Calu3 (cell line): ENCODE measurements around the gene SLC6A19. TPM values are rescaled to one million over a fixed set of nuclear protein-coding genes. Genes with fewer than 3 reads are reported as not detected.

Experiments
- BruUV-seq: library from RNA; stranded (reverse); fragments of 400-500 nt; replicated peaks from 2 replicates; lab custom pipeline; 2021; lab: Mats Ljungman, UMichigan
- CTCF ChIA-PET: fragments of 300-600 bp; sonication (Branson Sonifier 250); formaldehyde crosslinking; loops from one replicate; lab custom pipeline; 2022; ENCODE audit warnings: antibody characterized with exemption; lab: Charles Lee
- DNase-seq: peaks from one replicate; pipeline ENCODE4 v3.0.0; 2022
- H3K27ac Mint-ChIP-seq: one replicate; pipeline ENCODE4 v1.8.0; 2022; ENCODE audit warnings: mixed read lengths; ENCODE audit not compliant: unreplicated experiment
- H3K27me3 Mint-ChIP-seq: one replicate; pipeline ENCODE4 v1.8.0; 2022; ENCODE audit warnings: mixed read lengths; ENCODE audit not compliant: unreplicated experiment
- H3K36me3 Mint-ChIP-seq: one replicate; pipeline ENCODE4 v1.8.0; 2022; ENCODE audit warnings: mild to moderate bottlenecking, moderate library complexity, mixed read lengths; ENCODE audit not compliant: insufficient read depth, unreplicated experiment
- H3K4me1 Mint-ChIP-seq: one replicate; pipeline ENCODE4 v1.8.0; 2022; ENCODE audit warnings: mild to moderate bottlenecking, low read depth, mixed read lengths; ENCODE audit not compliant: unreplicated experiment
- H3K4me3 Mint-ChIP-seq: one replicate; pipeline ENCODE4 v1.8.0; 2022; ENCODE audit warnings: mild to moderate bottlenecking, low read depth, moderate library complexity, mixed read lengths; ENCODE audit not compliant: unreplicated experiment
- H3K9me3 Mint-ChIP-seq: one replicate; pipeline ENCODE4 v1.8.0; 2022; ENCODE audit warnings: low read depth, mixed read lengths; ENCODE audit not compliant: unreplicated experiment
- CTCF ChIP-seq: fragments of 200-600 bp; IDR thresholded peaks from one replicate; pipeline ENCODE4 v1.8.0; 2022; ENCODE audit warnings: antibody characterized with exemption; ENCODE audit not compliant: unreplicated experiment
- intact Hi-C: fragments of 100-400 bp; cut with micrococcal nuclease; formaldehyde crosslinking; loops from one replicate; pipeline ENCODE4 v1.10.0; 2022; ENCODE audit not compliant: unreplicated experiment
- total RNA-seq: library from RNA; stranded (reverse); gene quantifications from 2 replicates; pipeline ENCODE4 v1.2.3, GENCODE V29; 2022

Gene SLC6A19
- total RNA-seq, 1 experiment from 2014 or later = not detected

- Mint-ChIP-seq H3K36me3 (no peaks in the 10 kb centered on the region), H3K27me3 (peaks cover 31% of the 10 kb centered on the region), H3K4me1 (no peaks in the 10 kb centered on the region), H3K9me3 (no peaks in the 10 kb centered on the region), H3K27ac (no peak overlapping the region), H3K4me3 (no peak overlapping the region)
- no TSS peak for BruUV-seq
- intact Hi-C loops = no loop called here
- TF ChIP-seq CTCF = no peak
- DNase-seq = no peak
- CTCF ChIA-PET = no interaction called here
Measured at GRCh38 chr5:1214936-1215220, 13.5 kb downstream of the SLC6A19 start.

- H3K4me1 Mint-ChIP-seq = no peaks in the 10 kb centered on the region
- BruUV-seq = no TSS peak
- intact Hi-C loops = no loop called here
- no peak for DNase-seq
- no peak overlapping the region for H3K27ac Mint-ChIP-seq
- H3K9me3 Mint-ChIP-seq = no peaks in the 10 kb centered on the region
- no peak overlapping the region for H3K4me3 Mint-ChIP-seq
- no peak for TF ChIP-seq CTCF
- CTCF ChIA-PET = no interaction called here
- no peaks in the 10 kb centered on the region for H3K36me3 Mint-ChIP-seq
- peaks cover 31% of the 10 kb centered on the region for H3K27me3 Mint-ChIP-seq
Measured at GRCh38 chr5:1215320-1216096, 14.1 kb downstream of the SLC6A19 start.

- H3K9me3 Mint-ChIP-seq = no peaks in the 10 kb centered on the region
- DNase-seq = no peak
- CTCF ChIA-PET = no interaction called here
- H3K4me1 Mint-ChIP-seq = no peaks in the 10 kb centered on the region
- no peak overlapping the region for H3K27ac Mint-ChIP-seq
- intact Hi-C loops = no loop called here
- H3K27me3 Mint-ChIP-seq = peaks cover 31% of the 10 kb centered on the region
- H3K36me3 Mint-ChIP-seq = no peaks in the 10 kb centered on the region
- H3K4me3 Mint-ChIP-seq = no peak overlapping the region
- no peak for TF ChIP-seq CTCF
- no TSS peak for BruUV-seq
Measured at GRCh38 chr5:1216211-1216917, 15.0 kb downstream of the SLC6A19 start.

- H3K4me1 Mint-ChIP-seq = no peaks in the 10 kb centered on the region
- BruUV-seq = no TSS peak
- H3K9me3 Mint-ChIP-seq = no peaks in the 10 kb centered on the region
- peaks cover 31% of the 10 kb centered on the region for H3K27me3 Mint-ChIP-seq
- no peak overlapping the region for H3K4me3 Mint-ChIP-seq
- no peak for TF ChIP-seq CTCF
- no peak overlapping the region for H3K27ac Mint-ChIP-seq
- CTCF ChIA-PET = no interaction called here
- no peaks in the 10 kb centered on the region for H3K36me3 Mint-ChIP-seq
- no peak for DNase-seq
- intact Hi-C loops = no loop called here
Measured at GRCh38 chr5:1216918-1217295, 15.5 kb downstream of the SLC6A19 start.
